Subcutaneous abdominal adipose tissue (tissue), 5 donors: ENCODE measurements around the gene SLIT3.
A peak's percentile ranks its signal among the peaks of the same experiment; 100 is the strongest.

Source experiments
- H3K27ac ChIP-seq: one replicate; pipeline ENCODE4 v1.7.0; 2013; ENCODE audit warnings: low read depth, mild to moderate bottlenecking, inconsistent platforms, low read length, moderate library complexity
- H3K27me3 ChIP-seq, 5 donors: one replicate each; pipeline ENCODE4 v1.7.0; 2013; ENCODE audit warnings: low read length in 5 of 5, inconsistent platforms in 1 of 5; ENCODE audit not compliant: control insufficient read depth in 5 of 5, insufficient read depth in 4 of 5
- H3K36me3 ChIP-seq, 5 donors: one replicate each; pipeline ENCODE4 v1.7.0; 2013; ENCODE audit warnings: low read length in 5 of 5; ENCODE audit not compliant: control insufficient read depth in 5 of 5, insufficient read depth in 5 of 5
- H3K4me1 ChIP-seq, 5 donors: one replicate each; pipeline ENCODE4 v1.7.0; 2013; ENCODE audit warnings: low read length in 5 of 5, mild to moderate bottlenecking in 3 of 5, moderate library complexity in 1 of 5; ENCODE audit not compliant: control insufficient read depth in 5 of 5, insufficient read depth in 5 of 5
- H3K4me3 ChIP-seq, 5 donors: one replicate each; pipeline ENCODE4 v1.7.0; 2013; ENCODE audit warnings: low read length in 5 of 5, low read depth in 1 of 5
- H3K9ac ChIP-seq, 5 donors: one replicate each; pipeline ENCODE4 v1.7.0; 2013; ENCODE audit warnings: low read length in 5 of 5, mild to moderate bottlenecking in 4 of 5, moderate library complexity in 3 of 5
- H3K9me3 ChIP-seq, 5 donors: one replicate each; pipeline ENCODE4 v1.7.0; 2013; ENCODE audit warnings: low read length in 5 of 5; ENCODE audit not compliant: control insufficient read depth in 5 of 5
- donor health status: healthy.
- donor health status: healthy.
- donor health status: healthy.
- donor health status: healthy.
- donor health status: healthy.

The SLIT3 gene

GRCh38 chr5:168853972-168854371 is 447.0 kb downstream of the SLIT3 start:
- Histone ChIP-seq H3K27ac (no peak overlapping the region), H3K4me3 (no peak overlapping the region), H3K27me3 (no peaks in the 10 kb centered on the region), H3K4me1 (no peaks in the 10 kb centered on the region), H3K36me3 (no peaks in the 10 kb centered on the region), H3K9me3 (no peaks in the 10 kb centered on the region), H3K9ac (no peak overlapping the region)

- H3K27me3 ChIP-seq = no peaks in the 10 kb centered on the region
- no peaks in the 10 kb centered on the region for H3K36me3 ChIP-seq
- H3K9ac ChIP-seq = no peak overlapping the region
- H3K4me1 ChIP-seq = no peaks in the 10 kb centered on the region
- no peaks in the 10 kb centered on the region for H3K9me3 ChIP-seq
- H3K27ac ChIP-seq = no peak overlapping the region
- no peak overlapping the region for H3K4me3 ChIP-seq
Observed at GRCh38 chr5:168852329-168852728, 448.6 kb downstream of the SLIT3 start.

- Histone ChIP-seq H3K4me1 (no peaks in the 10 kb centered on the region), H3K9ac (no peak overlapping the region), H3K9me3 (no peaks in the 10 kb centered on the region), H3K27me3 (no peaks in the 10 kb centered on the region), H3K27ac (no peak overlapping the region), H3K4me3 (no peak overlapping the region), H3K36me3 (no peaks in the 10 kb centered on the region)
Observed at GRCh38 chr5:168851902-168852321, 449.0 kb downstream of the SLIT3 start.

GRCh38 chr5:168850683-168851082 is 450.3 kb downstream of the SLIT3 start:
- H3K27me3 ChIP-seq = no peaks in the 10 kb centered on the region
- H3K36me3 ChIP-seq = no peaks in the 10 kb centered on the region
- no peak overlapping the region for H3K27ac ChIP-seq
- H3K9ac ChIP-seq = no peak overlapping the region
- H3K9me3 ChIP-seq = no peaks in the 10 kb centered on the region
- no peaks in the 10 kb centered on the region for H3K4me1 ChIP-seq
- H3K4me3 ChIP-seq = no peak overlapping the region

GRCh38 chr5:168848569-168848968 is 452.4 kb downstream of the SLIT3 start:
- no peak overlapping the region for H3K4me3 ChIP-seq
- no peaks in the 10 kb centered on the region for H3K36me3 ChIP-seq
- no peaks in the 10 kb centered on the region for H3K27me3 ChIP-seq
- no peak overlapping the region for H3K27ac ChIP-seq
- peaks cover 0 to 9% (median 7%) of the 10 kb centered on the region in 5 donors for H3K4me1 ChIP-seq
- no peak overlapping the region for H3K9ac ChIP-seq
- no peaks in the 10 kb centered on the region for H3K9me3 ChIP-seq

- H3K27ac ChIP-seq = no peak overlapping the region
- H3K9ac ChIP-seq = no peak overlapping the region
- no peak overlapping the region for H3K4me3 ChIP-seq
- H3K4me1 ChIP-seq = peaks cover 2 to 13% (median 11%) of the 10 kb centered on the region in 5 donors
- no peaks in the 10 kb centered on the region for H3K9me3 ChIP-seq
- H3K27me3 ChIP-seq = peaks cover 0 to 2% (median 0%) of the 10 kb centered on the region in 5 donors
- no peaks in the 10 kb centered on the region for H3K36me3 ChIP-seq
Observed at GRCh38 chr5:168847511-168848073, 453.3 kb downstream of the SLIT3 start.

- H3K27me3 ChIP-seq = peaks cover 0 to 2% (median 0%) of the 10 kb centered on the region in 5 donors
- peaks cover 2 to 13% (median 11%) of the 10 kb centered on the region in 5 donors for H3K4me1 ChIP-seq
- H3K36me3 ChIP-seq = peaks cover 0 to 2% (median 0%) of the 10 kb centered on the region in 5 donors
- H3K27ac ChIP-seq = no peak overlapping the region
- H3K9me3 ChIP-seq = no peaks in the 10 kb centered on the region
- H3K9ac ChIP-seq = no peak overlapping the region
- H3K4me3 ChIP-seq = no peak overlapping the region
Observed at GRCh38 chr5:168844922-168845296, 456.0 kb downstream of the SLIT3 start.

- Histone ChIP-seq H3K36me3 (peaks cover 0 to 2% (median 0%) of the 10 kb centered on the region in 5 donors), H3K4me3 (peak overlapping the region in 1 of 5 donors; percentile 4), H3K9me3 (no peaks in the 10 kb centered on the region), H3K9ac (no peak overlapping the region), H3K27ac (no peak overlapping the region), H3K4me1 (peaks cover 2 to 13% (median 11%) of the 10 kb centered on the region in 5 donors), H3K27me3 (peaks cover 0 to 2% (median 0%) of the 10 kb centered on the region in 5 donors)
Observed at GRCh38 chr5:168844016-168844921, 456.7 kb downstream of the SLIT3 start.

GRCh38 chr5:168843277-168844015 is 457.5 kb downstream of the SLIT3 start:
- H3K9ac ChIP-seq = peak overlapping the region in 2 of 5 donors; percentile 16 to 48
- H3K36me3 ChIP-seq = peaks cover 0 to 2% (median 0%) of the 10 kb centered on the region in 5 donors
- H3K4me3 ChIP-seq = peak overlapping the region in 1 of 5 donors; percentile 10
- H3K27ac ChIP-seq = no peak overlapping the region
- H3K4me1 ChIP-seq = peaks cover 2 to 13% (median 11%) of the 10 kb centered on the region in 5 donors
- H3K9me3 ChIP-seq = no peaks in the 10 kb centered on the region
- H3K27me3 ChIP-seq = peaks cover 0 to 2% (median 0%) of the 10 kb centered on the region in 5 donors
